NT2/D1 (cell line): ENCODE results near the gene RAPGEF4.

Experiments
- DNase-seq: peaks from one replicate; pipeline ENCODE4 v3.0.0-alpha.2; 2011; ENCODE audit warnings: low read depth, low spot score
- H3K27me3 ChIP-seq: 2 replicates; pipeline ENCODE4 v1.6.0; 2011; ENCODE audit warnings: mild to moderate bottlenecking; ENCODE audit not compliant: insufficient read length, insufficient read depth
- H3K36me3 ChIP-seq: 2 replicates; pipeline ENCODE4 v1.6.1; 2011; ENCODE audit warnings: mild to moderate bottlenecking, low read length, mixed read lengths; ENCODE audit not compliant: insufficient read depth, insufficient read length
- H3K4me1 ChIP-seq: 2 replicates; pipeline ENCODE4 v1.5.1; 2011; ENCODE audit not compliant: insufficient read depth, insufficient read length
- H3K4me3 ChIP-seq: 2 replicates; pipeline ENCODE4 v1.5.1; 2011; ENCODE audit warnings: low read depth; ENCODE audit not compliant: insufficient read length
- H3K9ac ChIP-seq: 2 replicates; pipeline ENCODE4 v1.6.0; 2011; ENCODE audit warnings: low read depth; ENCODE audit not compliant: insufficient read length
- H3K9me3 ChIP-seq: 2 replicates; pipeline ENCODE4 v1.5.1; 2011; ENCODE audit warnings: mild to moderate bottlenecking, low read length; ENCODE audit not compliant: insufficient read depth
- SUZ12 ChIP-seq: IDR thresholded peaks from 2 replicates; pipeline ENCODE4 v1.6.1; 2011; ENCODE audit not compliant: insufficient read length, insufficient read depth; ENCODE audit errors: extremely low read depth
- YY1 ChIP-seq: IDR thresholded peaks from 2 replicates; pipeline ENCODE4 v1.6.1; 2011; ENCODE audit not compliant: insufficient read length, insufficient read depth
- ZNF274 ChIP-seq: IDR thresholded peaks from 2 replicates; pipeline ENCODE4 v1.6.1; 2011; ENCODE audit warnings: mild to moderate bottlenecking, low read depth, low read length

RAPGEF4 gene

GRCh38 chr2:172974762-172975161 lies 239.1 kb downstream of the RAPGEF4 start:
- DNase-seq: no peak
- no peak for TF ChIP-seq ZNF274
- no peak for TF ChIP-seq SUZ12
- H3K36me3 ChIP-seq: no peaks in the 10 kb centered on the region
- no peak overlapping the region for H3K4me3 ChIP-seq
- no peaks in the 10 kb centered on the region for H3K9me3 ChIP-seq
- H3K27me3 ChIP-seq: no peaks in the 10 kb centered on the region
- H3K4me1 ChIP-seq: peaks cover 6% of the 10 kb centered on the region
- no peak overlapping the region for H3K9ac ChIP-seq

- Histone ChIP-seq H3K4me3 (no peak overlapping the region), H3K9me3 (no peaks in the 10 kb centered on the region), H3K4me1 (peaks cover 6% of the 10 kb centered on the region), H3K9ac (no peak overlapping the region), H3K27me3 (no peaks in the 10 kb centered on the region), H3K36me3 (no peaks in the 10 kb centered on the region)
- DNase-seq: no peak
- no peak for TF ChIP-seq YY1
- TF ChIP-seq SUZ12: no peak
- TF ChIP-seq ZNF274: no peak
Observed at GRCh38 chr2:172976116-172976515, 240.5 kb downstream of the RAPGEF4 start.

GRCh38 chr2:172976816-172977215 lies 241.2 kb downstream of the RAPGEF4 start:
- Histone ChIP-seq H3K9me3 (no peaks in the 10 kb centered on the region), H3K27me3 (no peaks in the 10 kb centered on the region), H3K36me3 (no peaks in the 10 kb centered on the region), H3K4me3 (no peak overlapping the region), H3K4me1 (peaks cover 6% of the 10 kb centered on the region), H3K9ac (no peak overlapping the region)
- TF ChIP-seq SUZ12 (no peak), ZNF274 (no peak), YY1 (no peak)
- DNase-seq: no peak

GRCh38 chr2:172977270-172978062 lies 241.8 kb downstream of the RAPGEF4 start:
- DNase-seq: no peak
- no peak overlapping the region for H3K4me3 ChIP-seq
- H3K27me3 ChIP-seq: no peaks in the 10 kb centered on the region
- no peak for TF ChIP-seq ZNF274
- TF ChIP-seq YY1: no peak
- TF ChIP-seq SUZ12: no peak
- H3K9ac ChIP-seq: no peak overlapping the region
- H3K36me3 ChIP-seq: no peaks in the 10 kb centered on the region
- H3K9me3 ChIP-seq: no peaks in the 10 kb centered on the region
- H3K4me1 ChIP-seq: peaks cover 6% of the 10 kb centered on the region

GRCh38 chr2:172978063-172978383 lies 242.4 kb downstream of the RAPGEF4 start:
- H3K36me3 ChIP-seq: no peaks in the 10 kb centered on the region
- peaks cover 6% of the 10 kb centered on the region for H3K4me1 ChIP-seq
- DNase-seq: no peak
- H3K27me3 ChIP-seq: no peaks in the 10 kb centered on the region
- H3K9ac ChIP-seq: no peak overlapping the region
- no peak for TF ChIP-seq SUZ12
- TF ChIP-seq YY1: no peak
- no peak for TF ChIP-seq ZNF274
- no peaks in the 10 kb centered on the region for H3K9me3 ChIP-seq
- H3K4me3 ChIP-seq: no peak overlapping the region

- H3K4me1 ChIP-seq: peaks cover 2% of the 10 kb centered on the region
- H3K27me3 ChIP-seq: no peaks in the 10 kb centered on the region
- no peaks in the 10 kb centered on the region for H3K9me3 ChIP-seq
- H3K4me3 ChIP-seq: no peak overlapping the region
- H3K36me3 ChIP-seq: no peaks in the 10 kb centered on the region
- no peak for TF ChIP-seq ZNF274
- no peak for TF ChIP-seq YY1
- TF ChIP-seq SUZ12: no peak
- DNase-seq: no peak
- H3K9ac ChIP-seq: no peak overlapping the region
Observed at GRCh38 chr2:172985139-172985892, 249.7 kb downstream of the RAPGEF4 start.

GRCh38 chr2:172986040-172986439 lies 250.4 kb downstream of the RAPGEF4 start:
- Histone ChIP-seq H3K36me3 (no peaks in the 10 kb centered on the region), H3K4me3 (no peak overlapping the region), H3K27me3 (no peaks in the 10 kb centered on the region), H3K9me3 (no peaks in the 10 kb centered on the region), H3K4me1 (peaks cover 2% of the 10 kb centered on the region), H3K9ac (no peak overlapping the region)
- TF ChIP-seq YY1 (no peak), SUZ12 (no peak), ZNF274 (no peak)
- DNase-seq: no peak
